Stimulated activated memory B cell treated with anti-CD40 and anti-IgM and Interleukin-4, amounts not matched to agents 10 μg/mL and 1 μg/mL and 100 μg/mL, for 72 hours (primary cell): ENCODE data around the gene ANKS1B.

Experiments used
- ATAC-seq: fragments of 150-1000 bp; cut with Tn5 transposase; 2 replicates; pipeline ENCODE4 v1.10.0; 2021
- H3K27ac Mint-ChIP-seq: one replicate; pipeline ENCODE4 v1.8.0; 2022; ENCODE audit warnings: mild to moderate bottlenecking, mixed read lengths
- H3K27me3 Mint-ChIP-seq: one replicate; pipeline ENCODE4 v1.8.0; 2022; ENCODE audit warnings: mixed read lengths
- H3K36me3 Mint-ChIP-seq: one replicate; pipeline ENCODE4 v1.8.0; 2022; ENCODE audit warnings: mixed read lengths
- H3K4me1 Mint-ChIP-seq: one replicate; pipeline ENCODE4 v1.8.0; 2022; ENCODE audit warnings: mixed read lengths
- H3K4me3 Mint-ChIP-seq: one replicate; pipeline ENCODE4 v1.8.0; 2022; ENCODE audit warnings: mild to moderate bottlenecking, moderate library complexity, mixed read lengths
- H3K9me3 Mint-ChIP-seq: one replicate; pipeline ENCODE4 v1.8.0; 2022; ENCODE audit warnings: mixed read lengths

ANKS1B gene

GRCh38 chr12:98736352-98737321, 1248.1 kb downstream of the ANKS1B start:
- H3K27ac Mint-ChIP-seq, result no peak overlapping the region
- H3K4me3 Mint-ChIP-seq, result no peak overlapping the region
- H3K4me1 Mint-ChIP-seq, result no peaks in the 10 kb centered on the region
- H3K9me3 Mint-ChIP-seq, result peaks cover 3% of the 10 kb centered on the region
- ATAC-seq, result no peak
- H3K36me3 Mint-ChIP-seq, result peaks cover 35% of the 10 kb centered on the region
- H3K27me3 Mint-ChIP-seq, result peaks cover 12% of the 10 kb centered on the region

GRCh38 chr12:98735821-98736220, 1248.9 kb downstream of the ANKS1B start:
- H3K27me3 Mint-ChIP-seq, result peaks cover 3% of the 10 kb centered on the region
- H3K27ac Mint-ChIP-seq, result no peak overlapping the region
- no peak for ATAC-seq
- H3K4me3 Mint-ChIP-seq, result no peak overlapping the region
- no peaks in the 10 kb centered on the region for H3K4me1 Mint-ChIP-seq
- peaks cover 41% of the 10 kb centered on the region for H3K36me3 Mint-ChIP-seq
- H3K9me3 Mint-ChIP-seq, result no peaks in the 10 kb centered on the region

GRCh38 chr12:98733667-98734350, 1250.9 kb downstream of the ANKS1B start:
- Mint-ChIP-seq H3K27ac (no peak overlapping the region), H3K27me3 (no peaks in the 10 kb centered on the region), H3K36me3 (peaks cover 57% of the 10 kb centered on the region), H3K4me3 (no peak overlapping the region), H3K9me3 (no peaks in the 10 kb centered on the region), H3K4me1 (no peaks in the 10 kb centered on the region)
- no peak for ATAC-seq

- H3K27ac Mint-ChIP-seq, result no peak overlapping the region
- H3K9me3 Mint-ChIP-seq, result no peaks in the 10 kb centered on the region
- no peak for ATAC-seq
- no peaks in the 10 kb centered on the region for H3K4me1 Mint-ChIP-seq
- H3K36me3 Mint-ChIP-seq, result peaks cover 69% of the 10 kb centered on the region
- no peaks in the 10 kb centered on the region for H3K27me3 Mint-ChIP-seq
- H3K4me3 Mint-ChIP-seq, result no peak overlapping the region
These were observed 1254.3 kb downstream of the ANKS1B start for GRCh38 chr12:98730412-98730811.

- Mint-ChIP-seq H3K27ac (no peak overlapping the region), H3K4me1 (no peaks in the 10 kb centered on the region), H3K27me3 (no peaks in the 10 kb centered on the region), H3K9me3 (no peaks in the 10 kb centered on the region), H3K36me3 (peaks cover 68% of the 10 kb centered on the region), H3K4me3 (no peak overlapping the region)
- ATAC-seq, result no peak
These were observed 1257.5 kb downstream of the ANKS1B start for GRCh38 chr12:98727196-98727595.

- Mint-ChIP-seq H3K27ac (no peak overlapping the region), H3K36me3 (peaks cover 66% of the 10 kb centered on the region), H3K4me3 (no peak overlapping the region), H3K27me3 (no peaks in the 10 kb centered on the region), H3K9me3 (no peaks in the 10 kb centered on the region), H3K4me1 (no peaks in the 10 kb centered on the region)
- no peak for ATAC-seq
These were observed 1259.1 kb downstream of the ANKS1B start for GRCh38 chr12:98725476-98726247.

GRCh38 chr12:98724384-98725155, 1260.2 kb downstream of the ANKS1B start:
- Mint-ChIP-seq H3K4me1 (no peaks in the 10 kb centered on the region), H3K36me3 (peaks cover 60% of the 10 kb centered on the region), H3K4me3 (no peak overlapping the region), H3K9me3 (no peaks in the 10 kb centered on the region), H3K27me3 (no peaks in the 10 kb centered on the region), H3K27ac (no peak overlapping the region)
- ATAC-seq, result no peak

- no peaks in the 10 kb centered on the region for H3K9me3 Mint-ChIP-seq
- H3K27ac Mint-ChIP-seq, result no peak overlapping the region
- H3K36me3 Mint-ChIP-seq, result peaks cover 63% of the 10 kb centered on the region
- no peak for ATAC-seq
- no peaks in the 10 kb centered on the region for H3K27me3 Mint-ChIP-seq
- H3K4me3 Mint-ChIP-seq, result no peak overlapping the region
- H3K4me1 Mint-ChIP-seq, result no peaks in the 10 kb centered on the region
These were observed 1263.5 kb downstream of the ANKS1B start for GRCh38 chr12:98721204-98721702.

GRCh38 chr12:98719515-98720504, 1264.9 kb downstream of the ANKS1B start:
- Mint-ChIP-seq H3K36me3 (peaks cover 62% of the 10 kb centered on the region), H3K4me3 (no peak overlapping the region), H3K4me1 (no peaks in the 10 kb centered on the region), H3K27me3 (no peaks in the 10 kb centered on the region), H3K27ac (no peak overlapping the region), H3K9me3 (no peaks in the 10 kb centered on the region)
- no peak for ATAC-seq

- Mint-ChIP-seq H3K9me3 (no peaks in the 10 kb centered on the region), H3K27ac (no peak overlapping the region), H3K27me3 (no peaks in the 10 kb centered on the region), H3K4me3 (no peak overlapping the region), H3K36me3 (peaks cover 56% of the 10 kb centered on the region), H3K4me1 (no peaks in the 10 kb centered on the region)
- ATAC-seq, result no peak
These were observed 1270.3 kb downstream of the ANKS1B start for GRCh38 chr12:98714426-98714825.

GRCh38 chr12:98709022-98709421, 1275.7 kb downstream of the ANKS1B start:
- H3K9me3 Mint-ChIP-seq, result no peaks in the 10 kb centered on the region
- H3K4me1 Mint-ChIP-seq, result no peaks in the 10 kb centered on the region
- ATAC-seq, result no peak
- no peak overlapping the region for H3K4me3 Mint-ChIP-seq
- H3K27me3 Mint-ChIP-seq, result no peaks in the 10 kb centered on the region
- H3K27ac Mint-ChIP-seq, result no peak overlapping the region
- peaks cover 43% of the 10 kb centered on the region for H3K36me3 Mint-ChIP-seq

GRCh38 chr12:98701166-98701565, 1283.6 kb downstream of the ANKS1B start:
- H3K36me3 Mint-ChIP-seq, result peaks cover 46% of the 10 kb centered on the region
- H3K4me1 Mint-ChIP-seq, result no peaks in the 10 kb centered on the region

GRCh38 chr12:98699586-98699985, 1285.2 kb downstream of the ANKS1B start:
- Mint-ChIP-seq H3K36me3 (peaks cover 53% of the 10 kb centered on the region), H3K27me3 (no peaks in the 10 kb centered on the region), H3K9me3 (no peaks in the 10 kb centered on the region), H3K4me3 (no peak overlapping the region), H3K27ac (no peak overlapping the region), H3K4me1 (peaks cover under 1% of the 10 kb centered on the region)
- no peak for ATAC-seq

More at GRCh38 chr12:98701166-98701565, 1283.6 kb downstream of the ANKS1B start:
- H3K27me3 Mint-ChIP-seq, result no peaks in the 10 kb centered on the region
- H3K4me3 Mint-ChIP-seq, result no peak overlapping the region
- H3K27ac Mint-ChIP-seq, result no peak overlapping the region
- no peaks in the 10 kb centered on the region for H3K9me3 Mint-ChIP-seq
- no peak for ATAC-seq
